SKM-1 treated with dmso at 0.1 percent for 144 hours (cell line): ENCODE measurements around the gene TMEM121.

ENCODE experiments used
- DNase-seq: peaks from one replicate; lab custom pipeline; 2025; ENCODE audit not compliant: unreplicated experiment; lab: John Stamatoyannopoulos, UW

TMEM121 gene

DNA sequence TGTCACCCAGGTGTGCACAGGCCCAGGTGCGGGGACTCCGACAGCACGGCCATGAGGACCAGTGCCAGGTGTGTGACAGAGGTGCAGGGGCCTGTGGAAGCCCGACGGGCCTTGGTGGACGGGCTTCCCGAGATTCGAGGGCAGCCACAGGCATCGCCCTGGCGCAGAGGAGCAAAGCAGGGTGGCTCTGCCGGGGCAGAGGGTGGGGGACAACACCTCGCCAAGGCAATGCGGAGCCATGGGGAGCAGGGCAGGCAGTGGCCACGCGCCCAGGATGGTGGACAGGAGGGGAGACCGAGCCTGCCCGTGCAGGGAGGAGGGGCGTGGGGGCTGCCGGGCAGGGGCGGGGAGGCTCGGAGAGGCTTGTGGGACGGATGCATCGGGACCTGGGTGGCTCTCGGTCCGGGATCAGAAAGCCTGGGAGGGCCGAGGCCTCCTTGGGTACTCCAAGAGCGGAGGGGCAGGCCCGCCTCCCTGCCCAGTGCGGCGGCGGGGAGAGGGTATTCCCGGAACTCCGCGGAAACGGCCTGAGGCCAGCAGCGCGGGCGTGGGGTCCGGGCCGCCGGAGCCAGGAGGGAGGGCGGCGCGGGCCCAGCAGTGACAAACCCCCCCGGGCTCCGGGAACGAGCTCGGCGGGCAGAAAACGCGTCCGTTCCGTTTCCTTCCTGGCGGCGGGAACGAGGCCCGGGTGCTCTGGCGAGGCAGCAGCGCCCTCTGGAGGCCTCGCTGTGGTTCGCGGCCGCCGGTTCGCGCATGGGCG lies 1.6 kb downstream of the TMEM121 start:
- peak; percentile 15 for DNase-seq

DNA sequence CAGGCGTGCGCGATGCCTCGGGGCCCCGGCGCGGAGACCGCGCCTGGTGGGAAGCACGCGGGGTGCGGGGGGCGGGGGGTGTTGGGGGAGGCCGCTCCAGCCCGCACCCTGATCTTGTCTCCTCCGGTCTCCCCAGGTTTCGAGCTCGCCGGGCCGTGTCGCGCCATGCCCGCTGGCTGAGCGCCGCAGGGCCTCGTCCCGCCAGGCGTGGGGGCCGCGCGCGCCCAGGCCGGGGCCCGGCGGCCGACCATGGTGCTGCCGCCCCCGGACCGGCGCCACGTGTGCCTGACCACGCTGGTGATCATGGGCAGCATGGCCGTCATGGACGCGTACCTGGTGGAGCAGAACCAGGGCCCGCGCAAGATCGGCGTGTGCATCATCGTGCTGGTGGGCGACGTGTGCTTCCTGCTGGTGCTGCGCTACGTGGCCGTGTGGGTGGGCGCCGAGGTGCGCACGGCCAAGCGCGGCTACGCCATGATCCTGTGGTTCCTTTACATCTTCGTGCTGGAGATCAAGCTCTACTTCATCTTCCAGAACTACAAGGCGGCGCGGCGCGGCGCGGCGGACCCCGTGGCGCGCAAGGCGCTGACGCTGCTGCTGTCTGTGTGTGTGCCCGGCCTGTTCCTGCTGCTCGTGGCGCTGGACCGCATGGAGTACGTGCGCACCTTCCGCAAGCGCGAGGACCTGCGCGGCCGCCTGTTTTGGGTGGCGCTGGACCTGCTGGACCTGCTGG lies 2.4 kb downstream of the TMEM121 start:
- DNase-seq: no peak

DNA sequence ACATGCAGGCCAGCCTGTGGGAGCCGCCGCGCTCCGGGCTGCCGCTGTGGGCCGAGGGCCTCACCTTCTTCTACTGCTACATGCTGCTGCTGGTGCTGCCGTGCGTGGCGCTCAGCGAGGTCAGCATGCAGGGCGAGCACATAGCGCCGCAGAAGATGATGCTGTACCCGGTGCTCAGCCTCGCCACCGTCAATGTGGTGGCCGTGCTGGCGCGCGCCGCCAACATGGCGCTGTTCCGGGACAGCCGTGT lies 2.9 kb downstream of the TMEM121 start:
- DNase-seq: no peak

DNA sequence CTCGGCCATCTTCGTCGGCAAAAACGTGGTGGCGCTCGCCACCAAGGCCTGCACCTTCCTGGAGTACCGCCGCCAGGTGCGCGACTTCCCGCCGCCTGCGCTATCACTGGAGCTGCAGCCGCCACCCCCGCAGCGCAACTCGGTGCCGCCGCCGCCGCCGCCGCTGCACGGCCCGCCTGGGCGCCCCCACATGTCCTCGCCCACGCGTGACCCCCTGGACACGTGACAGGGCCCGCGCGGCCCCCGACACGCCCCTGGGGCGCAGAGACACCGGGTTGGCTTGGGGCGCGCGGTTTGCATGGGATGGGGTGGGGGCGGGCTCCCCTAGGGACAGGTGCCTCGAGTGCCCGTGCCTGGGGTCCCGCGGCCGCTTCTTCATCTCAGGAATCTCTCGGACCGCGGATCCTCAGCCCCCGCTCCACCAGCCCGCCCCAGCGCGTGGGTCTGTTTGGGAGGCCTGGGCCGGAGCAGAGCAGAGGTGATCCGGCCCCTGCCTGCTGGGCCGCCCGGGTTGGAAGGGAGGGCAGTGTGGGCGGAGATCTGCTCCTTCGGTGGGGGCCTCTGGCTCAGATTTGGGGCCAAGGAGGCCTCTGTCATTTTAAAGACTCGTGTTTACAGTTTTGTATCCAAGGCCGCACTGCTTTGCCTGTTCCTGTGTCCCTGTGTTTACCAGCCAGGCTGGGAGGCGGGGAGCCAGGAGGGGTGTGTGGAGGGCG lies 3.3 kb downstream of the TMEM121 start:
- DNase-seq: no peak

DNA sequence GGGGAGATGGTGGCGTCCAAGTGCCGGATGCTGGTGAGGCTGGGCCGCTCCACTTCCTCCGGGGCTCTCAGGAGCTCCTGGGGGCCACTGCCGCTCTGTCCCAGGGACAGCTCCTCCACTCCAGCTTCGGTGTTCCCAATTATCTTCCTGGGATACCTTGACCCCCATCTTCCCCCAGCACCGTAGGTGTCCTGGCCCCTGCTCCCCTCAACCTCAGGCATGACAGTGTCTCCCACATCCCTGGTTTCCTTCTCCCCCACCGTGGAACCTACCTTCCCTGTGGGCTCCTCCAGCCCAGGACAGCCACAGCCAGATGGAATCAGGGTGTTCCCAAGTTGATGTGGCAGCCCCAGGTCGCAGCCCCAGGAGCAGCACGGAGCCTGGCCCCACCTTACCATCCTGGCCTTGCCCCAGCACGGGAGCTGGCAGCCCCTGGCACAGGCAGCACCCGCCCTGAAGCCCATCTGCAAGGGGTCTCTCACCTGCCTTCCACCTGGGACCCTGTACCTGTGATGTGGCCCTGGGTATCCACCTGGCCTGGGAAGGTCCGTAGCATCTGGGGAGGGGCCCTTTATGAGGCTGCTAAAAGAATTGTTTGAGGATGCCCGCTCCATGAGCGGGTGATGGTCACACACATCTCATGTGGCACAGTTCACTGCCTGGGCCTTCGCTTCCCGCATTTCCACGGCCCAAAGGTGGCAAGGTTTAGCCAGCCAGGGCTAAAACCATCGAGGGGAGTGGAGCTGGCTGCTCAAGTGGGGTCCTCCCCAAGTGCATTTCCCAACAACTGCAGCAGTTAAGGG lies 4.1 kb downstream of the TMEM121 start:
- DNase-seq: no peak

DNA sequence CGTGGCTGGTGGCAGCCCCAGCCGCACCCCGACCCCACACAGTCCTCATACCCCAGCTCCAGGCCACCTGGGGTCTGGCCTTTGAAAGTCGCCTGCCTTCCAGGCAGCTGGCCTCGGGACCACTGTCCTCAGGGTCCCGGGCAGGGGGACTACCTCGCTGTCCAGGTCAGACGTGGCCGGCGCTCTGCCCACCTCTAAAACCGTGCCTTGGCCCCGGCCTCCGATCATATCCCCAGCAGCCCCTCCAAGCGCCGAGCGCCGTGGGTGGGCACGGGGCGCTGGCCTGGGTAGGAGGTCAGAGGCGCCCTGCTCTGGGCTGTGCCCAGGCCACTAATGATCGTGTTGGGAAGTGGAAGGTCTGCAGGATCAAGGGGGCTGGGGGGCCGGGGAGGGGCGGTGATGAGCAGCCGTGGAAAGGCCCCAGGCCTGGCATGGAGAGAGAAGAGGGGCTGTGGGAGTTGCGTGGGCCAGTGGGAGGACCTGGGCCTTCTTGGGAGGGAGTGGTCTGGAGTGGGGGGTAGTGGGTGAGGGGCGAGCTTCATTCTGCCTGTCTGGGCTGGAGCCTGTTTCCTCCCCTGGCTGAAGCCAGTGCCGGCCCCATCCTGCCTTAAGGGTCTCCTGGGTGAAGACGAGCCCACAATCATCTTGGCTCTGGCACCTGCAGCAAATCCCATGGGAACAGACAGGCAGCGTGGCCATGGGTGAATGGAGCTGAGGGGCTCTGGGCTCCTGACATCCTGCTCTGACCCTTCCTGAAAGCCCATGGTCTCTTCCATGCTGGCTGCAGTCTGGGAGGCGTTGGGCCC lies 4.9 kb downstream of the TMEM121 start:
- DNase-seq: no peak

DNA sequence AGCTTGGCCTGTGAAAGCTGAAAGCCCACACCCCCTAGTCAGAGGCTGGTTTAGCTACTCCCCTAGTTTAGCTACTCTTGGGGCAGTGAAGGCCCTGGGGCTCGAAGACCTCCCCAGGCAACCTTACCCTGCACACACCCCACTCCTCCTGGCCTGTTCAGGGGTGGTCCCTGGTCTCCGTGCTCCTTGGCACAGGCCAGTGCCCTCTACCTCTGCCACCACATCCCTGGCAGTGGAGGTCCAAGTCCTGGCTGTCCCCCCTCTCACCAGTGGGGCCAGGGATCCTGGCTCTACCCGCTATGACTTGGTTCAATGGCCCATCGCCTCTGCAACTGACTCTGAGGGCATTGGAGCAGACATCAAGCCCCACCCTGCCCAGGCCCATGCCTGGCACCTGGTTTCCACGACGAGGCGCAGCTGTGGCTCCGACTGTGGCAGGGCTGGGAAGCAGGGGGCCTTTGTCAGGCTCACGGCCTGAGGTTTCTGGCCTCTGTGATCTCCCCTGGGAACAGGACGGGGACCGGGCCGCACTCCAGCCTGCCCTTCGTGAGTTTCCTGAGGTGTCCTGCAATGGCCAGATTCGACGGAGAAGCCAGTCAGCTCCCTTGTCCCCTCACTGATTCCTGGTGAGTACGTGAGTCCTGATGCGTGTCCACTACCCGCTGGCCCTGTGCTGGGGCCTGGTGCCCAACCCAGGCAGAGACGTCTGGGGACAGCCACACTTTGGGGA lies 5.7 kb downstream of the TMEM121 start:
- no peak for DNase-seq

DNA sequence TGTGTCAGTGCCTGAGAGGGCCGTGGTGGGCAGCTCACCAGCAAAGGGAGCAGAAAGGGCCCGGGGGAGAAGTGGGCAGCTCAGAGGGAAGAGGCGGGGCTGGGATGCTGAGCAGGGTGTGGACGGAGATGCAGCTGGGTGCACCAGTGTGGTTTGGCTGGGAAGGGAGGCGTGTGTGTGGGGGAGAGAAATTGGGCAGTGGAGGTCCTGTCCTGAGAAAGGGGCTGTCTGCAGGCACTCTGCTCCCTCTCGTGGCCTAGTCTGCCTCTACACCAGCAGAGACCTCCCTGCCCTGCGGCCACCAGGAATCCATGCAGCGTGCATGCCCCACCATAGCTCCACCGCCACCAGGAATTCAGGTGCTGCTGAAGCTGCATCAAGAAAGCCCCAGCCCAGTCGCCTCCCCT lies 6.4 kb downstream of the TMEM121 start:
- no peak for DNase-seq

DNA sequence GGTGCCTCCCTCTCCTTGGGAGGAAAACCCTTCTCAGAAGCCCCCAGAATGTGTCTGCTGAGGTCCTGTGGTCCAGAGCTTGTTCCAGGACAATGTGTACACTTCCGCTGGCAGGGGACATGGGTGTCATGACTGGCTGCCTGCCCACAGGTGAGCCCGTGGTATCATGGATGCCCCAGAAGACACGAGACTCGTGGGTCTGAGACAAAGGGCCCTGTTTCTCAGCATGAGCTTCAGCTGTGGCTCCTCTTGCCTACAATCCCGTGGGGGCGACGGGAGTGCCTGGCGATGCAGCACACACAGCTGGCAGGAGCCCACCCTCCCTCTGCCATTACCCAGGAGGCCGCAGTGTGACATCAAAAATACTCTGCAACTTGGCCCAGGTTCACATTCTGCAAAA lies 7.0 kb downstream of the TMEM121 start:
- DNase-seq: no peak

DNA sequence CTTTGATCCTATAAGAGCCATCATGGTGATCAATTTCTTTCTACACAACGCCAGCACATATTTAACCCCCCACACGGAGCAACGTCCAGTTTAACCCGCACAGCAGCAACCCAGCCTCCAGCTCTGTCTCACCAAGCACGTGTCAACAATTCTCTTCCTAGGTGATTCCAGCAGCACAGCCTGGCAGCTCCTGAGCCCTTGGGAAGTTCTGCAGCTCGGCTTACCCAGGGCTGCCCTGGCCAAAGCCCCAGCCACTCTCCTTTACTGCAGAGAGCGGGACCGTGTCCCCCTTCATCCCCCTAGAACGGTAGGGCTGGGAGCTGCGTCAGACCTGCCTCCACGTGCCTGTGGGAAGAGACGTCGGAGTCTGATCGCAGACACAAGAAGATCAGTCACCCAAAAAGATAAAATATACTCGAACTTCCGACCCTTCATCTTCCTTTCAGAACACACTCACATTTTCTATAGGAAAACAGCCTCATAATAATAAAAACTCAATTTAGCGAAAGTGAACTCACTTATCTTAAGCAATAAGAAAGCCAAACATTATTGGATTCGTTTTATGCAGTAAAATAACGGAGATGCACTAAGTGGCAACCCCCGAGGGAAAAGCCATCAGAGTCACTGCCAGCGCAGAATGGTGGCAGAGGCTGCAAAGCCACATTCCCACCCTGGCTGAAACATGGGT lies 7.6 kb downstream of the TMEM121 start:
- DNase-seq: no peak

DNA sequence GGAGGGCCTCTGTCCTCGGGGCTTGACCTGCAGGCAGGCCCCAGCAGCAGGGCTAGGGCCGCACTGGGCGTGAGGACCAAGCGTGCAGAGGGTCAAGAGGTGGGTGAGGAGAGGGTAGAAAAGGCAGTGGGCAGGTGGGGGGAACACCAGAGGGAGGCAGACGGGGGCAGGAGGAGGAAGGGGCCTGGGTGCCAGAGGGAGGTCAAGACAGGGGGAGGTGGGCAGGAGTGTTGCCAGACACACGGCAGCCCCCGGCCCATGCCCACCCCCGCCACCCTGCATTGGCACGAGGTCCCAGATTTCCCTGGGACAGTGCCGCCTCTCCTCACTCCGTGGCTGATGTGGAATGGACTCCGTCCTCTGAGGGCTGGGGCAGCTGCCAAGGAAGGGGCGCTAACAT lies 8.2 kb downstream of the TMEM121 start:
- DNase-seq: no peak

DNA sequence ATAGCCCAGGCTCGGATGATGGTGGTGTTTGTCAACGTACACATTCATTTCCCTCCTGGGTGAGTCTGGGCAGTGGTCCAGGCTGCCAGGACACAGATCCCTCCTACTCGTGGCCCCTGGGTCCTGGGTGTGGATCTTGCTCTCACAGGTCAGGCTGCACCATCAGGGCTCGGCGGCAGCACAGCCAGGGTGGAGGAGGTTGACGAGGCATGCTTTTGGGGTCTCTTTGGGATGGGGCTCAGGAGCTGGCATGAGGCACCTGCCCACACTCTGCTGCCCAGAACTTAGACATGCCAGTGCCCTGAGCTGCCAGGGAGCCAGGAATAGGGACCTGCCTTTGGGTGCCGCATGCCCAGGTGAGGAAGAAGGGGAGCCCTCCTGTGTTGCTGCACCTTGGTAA lies 9.7 kb downstream of the TMEM121 start:
- no peak for DNase-seq

DNA sequence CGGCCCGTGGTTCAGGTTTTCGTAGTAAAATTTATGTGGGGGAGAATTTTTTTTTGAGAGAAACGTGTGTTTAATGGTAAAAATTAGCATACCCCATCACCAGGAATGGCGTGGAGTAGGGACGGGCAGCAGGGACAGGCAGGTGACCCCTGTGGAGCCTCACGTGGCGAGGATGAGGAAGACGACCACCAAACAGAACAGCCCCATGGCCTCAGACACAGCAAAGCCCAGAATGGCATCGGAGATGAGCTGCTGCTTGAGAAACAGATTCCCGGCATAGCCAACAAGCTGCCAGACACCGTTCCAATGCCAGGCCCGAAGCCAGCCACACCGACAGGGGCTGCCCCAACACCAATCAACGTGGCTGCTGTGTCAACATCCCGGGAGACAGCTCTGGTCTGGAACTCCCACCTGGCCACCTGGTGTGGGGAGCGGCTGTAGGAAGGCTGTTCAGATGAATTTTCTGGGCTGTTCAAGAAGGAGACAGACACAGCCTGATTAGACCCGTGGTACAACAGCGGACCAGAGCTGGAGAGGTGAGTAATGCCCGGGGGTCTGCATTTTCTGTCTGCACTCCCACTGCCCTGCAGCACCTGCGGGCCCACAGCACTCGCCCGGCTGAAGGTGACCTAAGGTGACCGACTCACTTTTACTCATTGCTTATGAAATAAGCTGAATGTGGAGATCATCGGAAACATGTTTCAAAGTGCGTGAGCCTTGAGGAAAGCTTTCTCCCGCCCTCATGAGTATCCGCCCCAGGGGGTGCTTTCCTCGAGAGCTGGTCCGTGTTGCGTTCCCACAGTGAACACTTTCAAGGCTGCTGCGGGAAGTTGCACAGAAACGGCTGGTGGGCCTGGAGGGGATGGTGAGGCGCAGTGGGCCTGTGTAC lies 10.6 kb downstream of the TMEM121 start:
- DNase-seq: no peak

DNA sequence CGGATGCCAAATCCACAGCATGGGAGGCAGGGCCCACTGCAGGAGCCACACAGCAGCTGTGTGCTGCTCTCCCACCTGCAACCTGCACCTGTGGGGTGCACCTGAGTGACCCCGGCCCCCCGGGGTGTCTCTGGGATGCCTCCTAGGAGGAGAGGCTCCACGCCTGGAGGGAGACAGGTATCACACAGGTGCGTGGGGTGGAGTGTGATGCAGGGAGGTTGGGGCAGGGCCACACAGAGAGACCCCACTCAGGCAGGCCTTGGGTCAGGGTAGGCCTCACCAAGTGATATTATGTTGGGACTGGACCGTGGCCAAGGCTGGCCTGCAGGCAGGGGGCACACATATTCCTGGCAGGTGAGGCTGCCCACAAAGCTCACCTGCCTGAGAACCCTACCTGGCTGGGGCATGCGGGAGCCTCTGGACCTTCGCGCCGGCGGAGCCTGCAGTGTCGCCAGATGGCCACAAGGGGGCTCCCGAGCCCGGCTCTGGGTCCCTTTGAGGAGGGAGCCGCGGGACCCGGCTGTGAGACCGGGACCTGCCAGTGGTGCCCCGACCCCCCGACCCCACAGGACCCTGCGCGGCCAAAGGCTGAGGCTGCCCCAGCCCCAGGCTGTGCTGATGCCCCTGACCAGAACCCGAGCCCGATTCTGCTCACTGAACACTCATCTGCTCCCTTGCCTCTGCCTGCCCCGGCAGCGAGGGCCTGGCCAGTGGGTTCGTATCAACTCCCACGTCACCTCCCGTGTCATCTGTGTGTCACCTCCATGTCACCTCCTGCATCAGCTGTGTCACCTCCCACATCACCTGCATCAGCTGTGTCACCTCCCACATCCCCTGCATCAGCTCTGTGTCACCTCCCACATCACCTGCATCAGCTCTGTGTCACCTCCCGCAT lies 11.4 kb downstream of the TMEM121 start:
- no peak for DNase-seq

DNA sequence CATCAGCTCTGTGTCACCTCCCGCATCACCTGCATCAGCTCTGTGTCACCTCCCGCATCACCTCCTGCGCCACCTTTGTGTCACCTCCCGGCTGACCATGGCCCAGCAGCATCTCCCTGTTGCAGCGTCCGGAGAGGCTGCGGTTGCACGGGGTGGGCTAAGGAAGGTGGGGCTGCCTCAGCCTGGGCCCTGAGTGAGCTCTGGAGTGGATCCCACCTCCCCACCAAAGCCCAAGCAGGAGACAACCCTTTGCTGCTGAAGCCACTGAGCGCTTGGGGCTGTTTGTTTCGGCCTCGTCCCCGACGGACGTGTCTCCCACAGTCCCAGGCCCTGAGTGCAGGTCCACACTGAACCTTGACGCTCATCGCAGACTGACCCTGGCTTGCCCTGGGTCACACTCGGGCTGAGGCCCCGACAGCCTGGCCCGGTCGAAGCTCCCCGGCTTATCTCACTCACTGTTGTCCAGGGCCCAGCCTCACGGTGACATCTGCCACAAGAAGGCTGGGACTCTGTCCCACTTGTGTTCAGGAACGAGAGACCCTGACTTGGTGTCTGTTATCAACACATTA lies 12.2 kb downstream of the TMEM121 start:
- no peak for DNase-seq

DNA sequence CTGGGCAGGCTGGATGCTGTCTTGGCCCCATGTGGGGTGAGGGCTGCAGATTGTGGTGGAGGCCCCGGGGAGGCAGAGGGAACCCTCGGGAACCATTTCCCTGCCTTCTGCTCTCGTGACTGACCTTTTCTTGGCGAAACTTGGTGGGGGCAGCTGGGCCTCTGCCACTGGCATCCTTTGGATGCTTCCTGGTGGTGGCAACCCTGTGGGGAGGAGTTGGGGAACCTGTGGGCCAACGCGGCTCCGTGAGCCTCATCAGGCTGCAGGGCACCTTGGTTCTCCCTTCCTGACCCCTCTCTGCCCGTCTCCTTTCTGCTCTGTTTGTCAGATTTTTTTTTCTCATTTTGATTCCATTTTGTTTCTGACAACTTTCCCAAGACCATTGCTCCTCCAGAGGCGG lies 14.4 kb downstream of the TMEM121 start:
- DNase-seq: no peak

DNA sequence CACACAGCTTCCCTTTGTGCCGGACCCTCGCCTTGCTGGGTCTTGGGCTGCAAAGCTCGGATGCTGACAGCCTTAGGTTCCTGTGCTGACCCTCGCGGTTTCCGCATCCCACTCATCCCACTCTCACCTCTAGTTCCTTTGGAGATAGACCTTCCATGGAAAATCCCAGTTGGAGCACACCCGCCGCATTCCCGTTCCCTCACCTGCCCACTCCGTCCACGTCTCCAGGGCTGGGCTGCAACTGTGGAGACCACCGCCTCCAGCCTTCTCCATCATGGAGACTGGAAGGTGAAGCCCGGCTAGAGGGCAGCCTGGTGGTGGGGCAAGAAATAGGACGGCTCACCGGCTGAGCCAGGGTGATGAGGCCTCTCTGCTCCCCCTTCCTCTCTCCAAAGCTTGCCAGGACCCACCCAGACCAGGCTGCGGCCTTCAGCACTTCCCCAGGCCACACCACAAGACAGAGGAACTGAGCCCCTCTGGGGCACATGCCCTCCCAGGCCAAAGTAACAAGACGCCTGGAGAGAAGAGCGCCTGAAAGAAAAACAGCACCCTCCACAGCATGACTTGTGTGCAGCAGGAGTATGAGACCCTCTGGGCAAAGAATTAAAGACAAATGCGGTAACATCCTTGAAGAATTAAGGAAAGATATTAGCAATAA lies 15.0 kb downstream of the TMEM121 start:
- DNase-seq: no peak
